Naive thymus-derived CD4-positive, alpha-beta T cell (primary cell): ENCODE measurements around the gene PHACTR1. TPM values are rescaled to one million over a fixed set of nuclear protein-coding genes. Genes with fewer than 3 reads are reported as not detected.

Experiments used
- ATAC-seq: fragments of 150-1000 bp; cut with Tn5 transposase; 2 replicates; pipeline ENCODE4 v1.10.0; 2021; ENCODE audit warnings: mild to moderate bottlenecking, moderate library complexity
- CTCF ChIA-PET: fragments of 350-600 bp; sonication (Branson Sonifier 250); formaldehyde crosslinking; loops from one replicate; lab custom pipeline; 2021; ENCODE audit warnings: antibody characterized with exemption; lab: Charles Lee
- POLR2A ChIA-PET: fragments of 350-600 bp; sonication (Branson Sonifier 250); formaldehyde crosslinking; loops from one replicate; lab custom pipeline; 2021; ENCODE audit warnings: antibody characterized with exemption, inconsistent platforms; lab: Charles Lee
- DNase-seq, 9 donors: peaks; one replicate each; pipeline versions ENCODE4 v3.0.0 to v3.0.0-alpha.2; 2020 to 2022; ENCODE audit warnings: mixed read lengths in 1 of 9
- H3K27ac ChIP-seq: one replicate; pipeline ENCODE4 v1.7.0; 2013; ENCODE audit warnings: mild to moderate bottlenecking, low read depth, low read length, moderate library complexity
- H3K27me3 ChIP-seq, 2 donors: one replicate each; pipeline ENCODE4 v1.7.0; 2013; ENCODE audit warnings: low read length in 2 of 2, mild to moderate bottlenecking in 2 of 2, moderate library complexity in 2 of 2; ENCODE audit not compliant: control insufficient read depth in 2 of 2, insufficient read depth in 2 of 2
- H3K36me3 ChIP-seq, 3 experiments: 1 replicate in 2 of 3; 2 replicates in 1 of 3; pipeline ENCODE4 v1.7.0; 2013; ENCODE audit warnings: low read length in 3 of 3, mild to moderate bottlenecking in 3 of 3, moderate library complexity in 1 of 3; ENCODE audit not compliant: insufficient read depth in 3 of 3, control insufficient read depth in 2 of 3
- H3K4me1 ChIP-seq, 2 donors: one replicate each; pipeline ENCODE4 v1.7.0; 2013; ENCODE audit warnings: low read length in 2 of 2, mild to moderate bottlenecking in 2 of 2, moderate library complexity in 1 of 2; ENCODE audit not compliant: control insufficient read depth in 2 of 2, insufficient read depth in 2 of 2
- H3K4me3 ChIP-seq: 2 replicates; pipeline ENCODE4 v1.7.0; 2013; ENCODE audit warnings: mild to moderate bottlenecking, low read length
- H3K9me3 ChIP-seq, 3 experiments: 1 replicate in 2 of 3; 2 replicates in 1 of 3; pipeline ENCODE4 v1.7.0; 2013; ENCODE audit warnings: low read length in 3 of 3; ENCODE audit not compliant: control insufficient read depth in 2 of 3
- H3K27ac Mint-ChIP-seq, 9 donors: one replicate each; pipeline ENCODE4 v1.8.0; 2020 to 2022; ENCODE audit warnings: mixed read lengths in 9 of 9, mild to moderate bottlenecking in 8 of 9, moderate library complexity in 5 of 9, inconsistent platforms in 2 of 9
- H3K27me3 Mint-ChIP-seq, 5 donors: one replicate each; pipeline ENCODE4 v1.8.0; 2021 to 2022; ENCODE audit warnings: mixed read lengths in 5 of 5, mild to moderate bottlenecking in 1 of 5
- H3K36me3 Mint-ChIP-seq, 5 donors: one replicate each; pipeline ENCODE4 v1.8.0; 2020 to 2022; ENCODE audit warnings: mixed read lengths in 5 of 5, mild to moderate bottlenecking in 3 of 5, inconsistent platforms in 1 of 5
- H3K4me1 Mint-ChIP-seq, 7 donors: one replicate each; pipeline ENCODE4 v1.8.0; 2020 to 2022; ENCODE audit warnings: mixed read lengths in 7 of 7, mild to moderate bottlenecking in 3 of 7, inconsistent platforms in 1 of 7
- H3K4me3 Mint-ChIP-seq, 10 donors: one replicate each; pipeline ENCODE4 v1.8.0; 2020 to 2022; ENCODE audit warnings: mild to moderate bottlenecking in 10 of 10, mixed read lengths in 10 of 10, moderate library complexity in 6 of 10, inconsistent platforms in 2 of 10
- H3K9me3 Mint-ChIP-seq, 11 donors: one replicate each; pipeline ENCODE4 v1.8.0; 2020 to 2022; ENCODE audit warnings: mixed read lengths in 11 of 11, mild to moderate bottlenecking in 4 of 11, inconsistent platforms in 1 of 11, moderate library complexity in 1 of 11
- intact Hi-C, 2 donors: fragments of 100-400 bp; cut with micrococcal nuclease; formaldehyde crosslinking; loops; one replicate each; pipeline ENCODE4 v1.15.1; 2023
- polyA plus RNA-seq, 2 donors: library from polyadenylated mRNA; unstranded; fragments of 300-500 nt; fragmentation: Illumina TruSeq; gene quantifications; one replicate each; pipeline ENCODE4 v1.2.3, GENCODE V29; 2021
- total RNA-seq, 6 experiments: library from RNA in 5 of 6; stranded (reverse) in 5 of 6; gene quantifications; 1 replicate in 5 of 6; 2 replicates in 1 of 6; pipeline ENCODE4 v1.2.3 and lab custom pipeline; 2021 to 2026

The PHACTR1 gene
- 10 to 100 TPM in 2 of 5 experiments, 1 to 10 TPM in 1, under 1 TPM in 2; 0.43 to 43.1 (median 1.1) TPM for total RNA-seq
- under 1 TPM; 0.18 to 0.59 TPM for polyA plus RNA-seq
- total RNA-seq (lab: John Stamatoyannopoulos, UW) = 0.40 reads per million

DNA sequence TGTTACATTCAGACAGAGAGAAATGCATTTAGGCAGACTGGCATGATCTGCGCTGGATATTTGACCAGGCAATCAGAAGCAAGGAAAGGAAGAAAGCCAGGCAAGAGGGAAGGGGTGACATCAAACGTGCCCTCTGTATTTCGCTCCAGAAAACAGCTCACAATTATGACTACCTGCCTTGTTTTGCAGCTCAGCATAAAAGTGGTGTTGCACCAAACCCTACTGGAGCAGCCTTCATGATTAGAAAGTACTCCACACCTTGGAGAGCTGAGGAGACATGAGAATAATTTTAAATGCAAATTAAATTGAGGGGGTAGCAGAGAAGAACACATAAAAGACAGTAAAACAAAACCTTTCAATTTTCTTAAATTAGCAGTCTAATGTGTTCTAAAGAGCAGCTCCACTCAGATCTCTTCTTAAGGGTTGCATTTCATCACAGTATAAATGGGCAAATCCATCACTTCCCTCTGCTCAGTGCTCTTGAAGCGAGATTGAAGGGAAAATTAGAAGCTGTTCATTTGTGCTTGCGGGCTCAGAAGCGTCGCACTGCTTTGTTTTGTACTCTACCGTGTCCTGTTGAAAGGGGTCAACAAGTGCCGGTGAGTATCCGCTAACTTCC is at the start of gene PHACTR1:
Gene PHACTR1, plus strand, starts transcription at position 470 of the 619 bp plus-strand sequence.
- intact Hi-C loops = no loop called here
- Histone ChIP-seq H3K4me3 (no peak within 1 kb of the TSS), H3K27ac (no peak within 1 kb of the TSS), H3K36me3 (no peaks in the 10 kb centered on the region), H3K9me3 (no peaks in the 10 kb centered on the region), H3K27me3 (no peaks in the 10 kb centered on the region), H3K4me1 (no peaks in the 10 kb centered on the region)
- Mint-ChIP-seq H3K36me3 (peaks cover 0 to under 1% (median 0%) of the 10 kb centered on the region in 5 donors), H3K27ac (no peak within 1 kb of the TSS), H3K4me3 (no peak within 1 kb of the TSS), H3K27me3 (peaks cover 0 to 36% (median 13%) of the 10 kb centered on the region in 5 donors), H3K4me1 (peaks cover 0 to 1% (median 0%) of the 10 kb centered on the region in 7 donors), H3K9me3 (peaks cover 0 to 6% (median 0%) of the 10 kb centered on the region in 11 donors)
- ChIA-PET CTCF (no interaction called here), POLR2A (no interaction called here)
- DNase-seq (no peak), ATAC-seq (no peak)

GRCh38 chr6:12666886-12667285 is 49.7 kb upstream of the PHACTR1 start:
- no peak overlapping the region for H3K27ac ChIP-seq
- Mint-ChIP-seq H3K36me3 (no peaks in the 10 kb centered on the region), H3K4me3 (no peak overlapping the region), H3K27me3 (peaks cover 0 to 7% (median 0%) of the 10 kb centered on the region in 5 donors), H3K4me1 (no peaks in the 10 kb centered on the region), H3K27ac (no peak overlapping the region), H3K9me3 (no peaks in the 10 kb centered on the region)
- H3K36me3 ChIP-seq = no peaks in the 10 kb centered on the region
- CTCF ChIA-PET = no interaction called here
- no peaks in the 10 kb centered on the region for H3K4me1 ChIP-seq
- intact Hi-C loops = no loop called here
- no peaks in the 10 kb centered on the region for H3K9me3 ChIP-seq
- POLR2A ChIA-PET = no interaction called here
- DNase-seq (no peak), ATAC-seq (no peak)
- no peak overlapping the region for H3K4me3 ChIP-seq
- no peaks in the 10 kb centered on the region for H3K27me3 ChIP-seq

- Histone ChIP-seq H3K4me3 (no peak overlapping the region), H3K27ac (no peak overlapping the region), H3K4me1 (no peaks in the 10 kb centered on the region), H3K27me3 (no peaks in the 10 kb centered on the region), H3K36me3 (no peaks in the 10 kb centered on the region), H3K9me3 (no peaks in the 10 kb centered on the region)
- H3K36me3 Mint-ChIP-seq = no peaks in the 10 kb centered on the region
- intact Hi-C loops = no loop called here
- peaks cover 0 to 2% (median 0%) of the 10 kb centered on the region in 7 donors for H3K4me1 Mint-ChIP-seq
- H3K27me3 Mint-ChIP-seq = peaks cover 3 to 27% (median 16%) of the 10 kb centered on the region in 5 donors
- DNase-seq (no peak), ATAC-seq (no peak)
- H3K27ac Mint-ChIP-seq = no peak overlapping the region
- ChIA-PET CTCF (no interaction called here), POLR2A (no interaction called here)
- no peak overlapping the region for H3K4me3 Mint-ChIP-seq
- peaks cover 0 to 6% (median 0%) of the 10 kb centered on the region in 11 donors for H3K9me3 Mint-ChIP-seq
Observed at GRCh38 chr6:12675931-12676330, 40.6 kb upstream of the PHACTR1 start.

DNA sequence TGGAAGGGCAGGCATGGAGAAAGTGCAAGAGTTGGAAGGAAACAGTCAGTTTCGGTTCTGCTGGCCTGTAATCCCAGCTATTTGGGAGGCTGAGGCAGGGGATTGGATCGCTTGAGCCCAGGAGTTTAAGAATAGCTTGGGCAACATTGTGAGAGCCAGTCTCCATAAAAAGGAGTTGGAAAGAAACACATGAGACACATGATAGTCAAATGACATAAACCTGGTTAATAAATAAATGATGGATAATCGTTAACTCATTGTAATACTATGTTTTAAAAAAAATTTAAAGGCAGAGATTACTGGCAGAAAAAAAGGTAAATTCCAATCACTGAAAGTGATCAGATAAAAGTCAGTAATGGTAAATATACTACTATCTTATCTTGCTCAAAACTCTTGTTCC is 37.2 kb upstream of the PHACTR1 start:
- peaks cover 0 to 2% (median 0%) of the 10 kb centered on the region in 7 donors for H3K4me1 Mint-ChIP-seq
- no peaks in the 10 kb centered on the region for H3K9me3 Mint-ChIP-seq
- Histone ChIP-seq H3K27ac (no peak overlapping the region), H3K9me3 (no peaks in the 10 kb centered on the region), H3K36me3 (no peaks in the 10 kb centered on the region), H3K27me3 (no peaks in the 10 kb centered on the region), H3K4me1 (no peaks in the 10 kb centered on the region), H3K4me3 (no peak overlapping the region)
- CTCF ChIA-PET = no interaction called here
- H3K36me3 Mint-ChIP-seq = no peaks in the 10 kb centered on the region
- intact Hi-C loops = no loop called here
- no peak overlapping the region for H3K27ac Mint-ChIP-seq
- no peak for DNase-seq
- POLR2A ChIA-PET = no interaction called here
- ATAC-seq = no peak
- peaks cover 5 to 40% (median 6%) of the 10 kb centered on the region in 5 donors for H3K27me3 Mint-ChIP-seq
- H3K4me3 Mint-ChIP-seq = no peak overlapping the region

DNA sequence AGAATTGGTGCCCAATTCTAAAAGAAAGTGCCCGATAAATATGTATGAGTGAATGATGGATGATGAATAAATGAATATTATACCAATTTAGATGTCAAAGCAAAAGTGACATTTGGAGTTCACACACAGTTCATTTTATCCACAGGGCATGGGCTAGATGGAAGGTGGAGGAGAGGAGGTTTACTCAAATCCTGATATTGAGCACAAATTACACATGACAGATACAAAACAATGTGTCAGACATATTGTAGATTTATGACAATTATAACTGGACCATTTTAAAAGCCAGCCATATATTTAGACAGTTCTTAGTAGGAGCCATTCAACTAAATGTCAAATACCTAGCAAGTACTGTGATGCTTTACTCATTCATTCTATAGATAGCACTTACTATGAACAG is 23.4 kb upstream of the PHACTR1 start:
- Mint-ChIP-seq H3K27me3 (peaks cover 0 to 13% (median 4%) of the 10 kb centered on the region in 5 donors), H3K4me3 (no peak overlapping the region), H3K36me3 (no peaks in the 10 kb centered on the region), H3K9me3 (peaks cover 0 to 1% (median 0%) of the 10 kb centered on the region in 11 donors), H3K4me1 (no peaks in the 10 kb centered on the region), H3K27ac (no peak overlapping the region)
- no peak overlapping the region for H3K27ac ChIP-seq
- CTCF ChIA-PET = no interaction called here
- DNase-seq (no peak), ATAC-seq (no peak)
- no peaks in the 10 kb centered on the region for H3K4me1 ChIP-seq
- intact Hi-C loops = no loop called here
- no peak overlapping the region for H3K4me3 ChIP-seq
- H3K27me3 ChIP-seq = no peaks in the 10 kb centered on the region
- H3K36me3 ChIP-seq = no peaks in the 10 kb centered on the region
- POLR2A ChIA-PET = no interaction called here
- no peaks in the 10 kb centered on the region for H3K9me3 ChIP-seq

GRCh38 chr6:12698298-12698697 is 18.3 kb upstream of the PHACTR1 start:
- H3K4me3 Mint-ChIP-seq = no peak overlapping the region
- CTCF ChIA-PET = no interaction called here
- H3K36me3 Mint-ChIP-seq = peaks cover 0 to 4% (median 0%) of the 10 kb centered on the region in 5 donors
- no peak overlapping the region for H3K27ac ChIP-seq
- H3K9me3 Mint-ChIP-seq = peaks cover 0 to 5% (median 0%) of the 10 kb centered on the region in 11 donors
- intact Hi-C loops = no loop called here
- ATAC-seq (no peak), DNase-seq (no peak)
- POLR2A ChIA-PET = no interaction called here
- no peaks in the 10 kb centered on the region for H3K4me1 ChIP-seq
- no peak overlapping the region for H3K4me3 ChIP-seq
- H3K27me3 ChIP-seq = no peaks in the 10 kb centered on the region
- no peaks in the 10 kb centered on the region for H3K4me1 Mint-ChIP-seq
- no peak overlapping the region for H3K27ac Mint-ChIP-seq
- H3K36me3 ChIP-seq = no peaks in the 10 kb centered on the region
- no peaks in the 10 kb centered on the region for H3K9me3 ChIP-seq
- H3K27me3 Mint-ChIP-seq = peaks cover 2 to 30% (median 23%) of the 10 kb centered on the region in 5 donors

- no peak for ATAC-seq
- Mint-ChIP-seq H3K4me1 (no peaks in the 10 kb centered on the region), H3K36me3 (peaks cover 0 to 4% (median 0%) of the 10 kb centered on the region in 5 donors), H3K4me3 (no peak overlapping the region), H3K27me3 (peaks cover 2 to 52% (median 24%) of the 10 kb centered on the region in 5 donors), H3K27ac (no peak overlapping the region), H3K9me3 (peaks cover 0 to 5% (median 0%) of the 10 kb centered on the region in 11 donors)
- no peaks in the 10 kb centered on the region for H3K36me3 ChIP-seq
- CTCF ChIA-PET = no interaction called here
- no peaks in the 10 kb centered on the region for H3K4me1 ChIP-seq
- H3K9me3 ChIP-seq = no peaks in the 10 kb centered on the region
- POLR2A ChIA-PET = interaction anchor here (0.6 kb wide), 1 partner anchor 473 kb away, joined by 3 read pairs; no protein-coding TSS in a partner anchor
- DNase-seq = no peak
- no peak overlapping the region for H3K4me3 ChIP-seq
- H3K27ac ChIP-seq = no peak overlapping the region
- no peaks in the 10 kb centered on the region for H3K27me3 ChIP-seq
- intact Hi-C loops = no loop called here
Observed at GRCh38 chr6:12704946-12705345, 11.6 kb upstream of the PHACTR1 start.
